H1 (cell line): ENCODE results near the gene CLEC1A. TPM values are rescaled to one million over a fixed set of nuclear protein-coding genes. Genes with fewer than 3 reads are reported as not detected.

Source experiments
- CTCF ChIA-PET: fragments of 300-600 bp; sonication (Branson Sonifier 250); formaldehyde crosslinking; loops from one replicate; lab custom pipeline; 2021; ENCODE audit not compliant: partially characterized antibody; lab: Charles Lee
- POLR2A ChIA-PET: fragments of 300-600 bp; sonication (Branson Sonifier 250); formaldehyde crosslinking; loops from one replicate; lab custom pipeline; 2021; ENCODE audit warnings: inconsistent platforms; ENCODE audit not compliant: partially characterized antibody; lab: Charles Lee
- DNase-seq, 2 experiments: peaks; one replicate each; pipeline versions ENCODE4 v3.0.0 to v3.0.0-alpha.2; 2010 to 2022; ENCODE audit warnings: low spot score in 2 of 2, low read depth in 1 of 2, mixed read lengths in 1 of 2
- FAIRE-seq: peaks from 2 replicates; lab custom pipeline; 2011; peaks lifted over from hg19 to GRCh38; lab: Jason Lieb, UNC
- H2AFZ ChIP-seq: 2 replicates; pipeline ENCODE4 v1.8.1; 2012; ENCODE audit warnings: low read length, inconsistent platforms
- H2AK5ac ChIP-seq: 2 replicates; pipeline ENCODE4 v1.6.1; 2013; ENCODE audit warnings: low read depth, low read length
- H2BK120ac ChIP-seq: replicated peaks from 2 replicates; pipeline ENCODE3; 2013; ENCODE audit warnings: low read depth, low read length, inconsistent platforms
- H2BK12ac ChIP-seq: 2 replicates; pipeline ENCODE4 v1.6.1; 2013; ENCODE audit warnings: low read depth, low read length
- H2BK15ac ChIP-seq: 2 replicates; pipeline ENCODE4 v1.6.1; 2013; ENCODE audit warnings: low read length
- H2BK20ac ChIP-seq: 2 replicates; pipeline ENCODE4 v1.6.1; 2013; ENCODE audit warnings: low read length
- H2BK5ac ChIP-seq: 2 replicates; pipeline ENCODE4 v1.6.1; 2013; ENCODE audit warnings: low read depth, low read length
- H3K14ac ChIP-seq: 2 replicates; pipeline ENCODE4 v1.6.1; 2013; ENCODE audit warnings: inconsistent platforms; ENCODE audit not compliant: insufficient read length
- H3K18ac ChIP-seq: 2 replicates; pipeline ENCODE4 v1.6.1; 2013; ENCODE audit warnings: low read length; ENCODE audit errors: extremely low read depth
- H3K23ac ChIP-seq: 2 replicates; pipeline ENCODE4 v1.6.1; 2013; ENCODE audit warnings: inconsistent platforms; ENCODE audit not compliant: insufficient read length
- H3K23me2 ChIP-seq: 2 replicates; pipeline ENCODE4 v1.6.1; 2013; ENCODE audit warnings: low read depth, low read length
- H3K27ac ChIP-seq: 2 replicates; pipeline ENCODE4 v1.6.1; 2011; ENCODE audit warnings: low read depth, low read length, inconsistent platforms
- H3K27me3 ChIP-seq, 4 experiments: replicated peaks in 1 of 4; 1 replicate in 1 of 4; 2 replicates in 3 of 4; pipeline versions ENCODE4 v1.6.1 to v1.8.1; 2011 to 2013; ENCODE audit warnings: low read length in 3 of 4, mild to moderate bottlenecking in 3 of 4, inconsistent platforms in 2 of 4, mixed read lengths in 2 of 4, moderate library complexity in 1 of 4; ENCODE audit not compliant: control insufficient read depth in 3 of 4, insufficient read depth in 3 of 4; ENCODE audit errors: extremely low read depth in 1 of 4
- H3K36me3 ChIP-seq, 4 experiments: 2 replicates each; pipeline versions ENCODE4 v1.6.1 to v1.8.1; 2011 to 2013; ENCODE audit warnings: mild to moderate bottlenecking in 4 of 4, low read length in 3 of 4, moderate library complexity in 2 of 4, control low read depth in 1 of 4, inconsistent platforms in 1 of 4; ENCODE audit not compliant: insufficient read depth in 4 of 4, control insufficient read depth in 2 of 4
- H3K4ac ChIP-seq: replicated peaks from 2 replicates; pipeline ENCODE3; 2013; ENCODE audit warnings: low read length, low read depth, mixed read lengths, inconsistent platforms; ENCODE audit not compliant: insufficient read length
- H3K4me1 ChIP-seq, 4 experiments: replicated peaks in 1 of 4; 1 replicate in 1 of 4; 2 replicates in 3 of 4; pipeline versions ENCODE4 v1.6.1 to v1.8.1; 2011 to 2013; ENCODE audit warnings: low read length in 3 of 4, inconsistent platforms in 2 of 4, mixed read lengths in 1 of 4; ENCODE audit not compliant: insufficient read depth in 4 of 4, control insufficient read depth in 3 of 4
- H3K4me2 ChIP-seq, 2 experiments: 2 replicates each; pipeline versions ENCODE4 v1.6.1 to v1.8.1; 2011 to 2013; ENCODE audit warnings: low read depth in 2 of 2, low read length in 2 of 2, control low read depth in 1 of 2, inconsistent platforms in 1 of 2, mild to moderate bottlenecking in 1 of 2; ENCODE audit not compliant: insufficient read depth in 1 of 2
- H3K4me3 ChIP-seq, 4 experiments: fragments of 200-600, 300-600 bp in 1 of 4; sonication (generic), shearing (Covaris generic), sonication (Bioruptor Twin) in 1 of 4; 2 replicates each; pipeline versions ENCODE4 v1.5.1 to v1.8.1; 2011 to 2016; ENCODE audit warnings: low read length in 4 of 4, low read depth in 3 of 4, control low read depth in 2 of 4, inconsistent platforms in 2 of 4, mild to moderate bottlenecking in 2 of 4, mixed read lengths in 1 of 4, moderate library complexity in 1 of 4; ENCODE audit not compliant: insufficient read depth in 2 of 4; ENCODE audit errors: extremely low read depth in 1 of 4
- H3K56ac ChIP-seq: replicated peaks from 2 replicates; pipeline ENCODE3; 2013; ENCODE audit warnings: low read depth, mild to moderate bottlenecking, mixed read lengths, low read length, inconsistent platforms; ENCODE audit not compliant: insufficient read length
- H3K79me1 ChIP-seq: 2 replicates; pipeline ENCODE4 v1.6.1; 2013; ENCODE audit warnings: low read depth, low read length, control low read depth
- H3K79me2 ChIP-seq, 2 experiments: 2 replicates each; pipeline versions ENCODE4 v1.6.1 to v1.8.1; 2012 to 2013; ENCODE audit warnings: low read length in 2 of 2, mild to moderate bottlenecking in 2 of 2, inconsistent platforms in 1 of 2; ENCODE audit not compliant: insufficient read depth in 2 of 2, control insufficient read depth in 1 of 2
- H3K9ac ChIP-seq, 4 experiments: replicated peaks in 1 of 4; 1 replicate in 1 of 4; 2 replicates in 3 of 4; pipeline versions ENCODE4 v1.6.1 to v1.8.1; 2011 to 2013; ENCODE audit warnings: low read depth in 3 of 4, low read length in 3 of 4, control low read depth in 2 of 4, mild to moderate bottlenecking in 2 of 4, moderate library complexity in 2 of 4, inconsistent platforms in 1 of 4; ENCODE audit errors: extremely low read depth in 1 of 4
- H3K9me3 ChIP-seq, 2 experiments: 2 replicates each; pipeline versions ENCODE4 v1.6.1 to v1.8.1; 2012 to 2013; ENCODE audit warnings: mild to moderate bottlenecking in 2 of 2, moderate library complexity in 2 of 2, control low read depth in 1 of 2, inconsistent platforms in 1 of 2, low read depth in 1 of 2, low read length in 1 of 2, mixed read lengths in 1 of 2; ENCODE audit not compliant: insufficient read depth in 2 of 2
- H4K20me1 ChIP-seq, 2 experiments: replicated peaks in 1 of 2; 2 replicates each; pipeline versions ENCODE3 to v1.8.1; 2011 to 2013; ENCODE audit warnings: inconsistent platforms in 2 of 2, low read length in 2 of 2, mild to moderate bottlenecking in 1 of 2; ENCODE audit not compliant: insufficient read depth in 2 of 2, control insufficient read depth in 1 of 2
- H4K5ac ChIP-seq: 2 replicates; pipeline ENCODE4 v1.6.1; 2013; ENCODE audit warnings: low read length, low read depth, mixed read lengths, inconsistent platforms; ENCODE audit not compliant: insufficient read length
- H4K8ac ChIP-seq: 2 replicates; pipeline ENCODE4 v1.8.0; 2013; ENCODE audit warnings: mild to moderate bottlenecking, moderate library complexity, low read length, inconsistent platforms; ENCODE audit not compliant: insufficient read depth; ENCODE audit errors: extremely low read depth
- H4K91ac ChIP-seq: replicated peaks from 2 replicates; pipeline ENCODE3; 2013; ENCODE audit warnings: low read length, mixed read lengths, inconsistent platforms; ENCODE audit not compliant: insufficient read length
- CEBPB ChIP-seq: IDR thresholded peaks from 2 replicates; pipeline ENCODE4 v1.6.1; 2012; ENCODE audit warnings: low read depth, low read length
- CHD2 ChIP-seq: IDR thresholded peaks from 2 replicates; pipeline ENCODE4 v1.6.1; 2012; ENCODE audit warnings: low read length, improper control_type of control experiment
- CREB1 ChIP-seq: IDR thresholded peaks from 2 replicates; pipeline ENCODE4 v1.6.1; 2012; ENCODE audit warnings: inconsistent platforms
- GABPA ChIP-seq: IDR thresholded peaks from 2 replicates; pipeline ENCODE4 v1.6.1; 2011; ENCODE audit warnings: mild to moderate bottlenecking, low read length, moderate library complexity, borderline replicate concordance; ENCODE audit not compliant: insufficient read depth
- GTF2F1 ChIP-seq: IDR thresholded peaks from 2 replicates; pipeline ENCODE4 v1.6.1; 2012; ENCODE audit warnings: low read depth, low read length, improper control_type of control experiment, borderline replicate concordance
- KDM1A ChIP-seq: fragments of 200-600, 300-600 bp; sonication (generic); IDR thresholded peaks from 2 replicates; pipeline ENCODE4 v1.7.1; 2016; ENCODE audit warnings: mild to moderate bottlenecking, low read length, borderline replicate concordance
- KDM5A ChIP-seq: fragments of 200-600 bp; IDR thresholded peaks from 2 replicates; pipeline ENCODE4 v1.7.1; 2012; ENCODE audit warnings: mild to moderate bottlenecking, low read length, inconsistent platforms, mixed read lengths
- POLR2A ChIP-seq, 2 experiments: IDR thresholded peaks; 1 replicate in 1 of 2; 2 replicates in 1 of 2; pipeline ENCODE4 v1.6.1; 2011; ENCODE audit warnings: low read depth in 2 of 2, low read length in 2 of 2, mild to moderate bottlenecking in 2 of 2; ENCODE audit errors: control extremely low read depth in 1 of 2
- RAD21 ChIP-seq, 2 experiments: IDR thresholded peaks in 1 of 2; conservative IDR thresholded peaks in 1 of 2; 2 replicates each; pipeline ENCODE4 v1.6.1; 2011; ENCODE audit warnings: low read depth in 2 of 2, low read length in 2 of 2, improper control_type of control experiment in 1 of 2, inconsistent platforms in 1 of 2, mild to moderate bottlenecking in 1 of 2, moderate library complexity in 1 of 2
- RNF2 ChIP-seq: fragments of 200-900, 300-1000 bp; sonication (generic); IDR thresholded peaks from 2 replicates; pipeline ENCODE4 v1.7.1; 2016; ENCODE audit warnings: borderline replicate concordance, low read depth, mild to moderate bottlenecking, antibody characterized with exemption, low read length; ENCODE audit not compliant: poor library complexity, severe bottlenecking; ENCODE audit errors: missing control alignments
- SAP30 ChIP-seq: fragments of 300-600 bp; sonication (generic); IDR thresholded peaks from 2 replicates; pipeline ENCODE4 v1.7.1; 2012; ENCODE audit warnings: low read length, moderate library complexity, mild to moderate bottlenecking, inconsistent platforms; ENCODE audit not compliant: insufficient read depth, insufficient replicate concordance
- SIX5 ChIP-seq: IDR thresholded peaks from 2 replicates; pipeline ENCODE4 v1.6.1; 2011; ENCODE audit warnings: mild to moderate bottlenecking, low read depth, low read length
- TAF7 ChIP-seq: optimal IDR thresholded peaks from 2 replicates; pipeline ENCODE3; 2011; ENCODE audit warnings: low read depth, mild to moderate bottlenecking, inconsistent platforms, low read length, moderate library complexity, borderline replicate concordance
- whole genome bisulfite sequencing, 2 experiments: shearing (Covaris generic) in 1 of 2; methylation state at CpG; one replicate each; pipeline versions ENCODE4 v1.1.6 to v1.1.7; 2013 to 2015; ENCODE audit warnings: low lambda C conversion rate in 2 of 2, mixed read lengths in 2 of 2, inconsistent platforms in 1 of 2, low coverage in 1 of 2, missing lambda C conversion rate in 1 of 2; ENCODE audit not compliant: insufficient replicate concordance in 2 of 2, insufficient coverage in 1 of 2, insufficient read length in 1 of 2; ENCODE audit errors: extremely low coverage in 1 of 2, missing lambda C conversion rate in 1 of 2; 5-methylcytosine and 5-hydroxymethylcytosine counted together
- polyA plus RNA-seq, 7 experiments: library from polyadenylated mRNA; depleted of rRNA in 3 of 7; stranded (reverse) in 5 of 7; unstranded in 2 of 7; fragments of >200 nt in 5 of 7; fragments of 200-250 nt in 2 of 7; gene quantifications; 1 replicate in 5 of 7; 2 replicates in 1 of 7; 4 replicates in 1 of 7; pipeline versions ENCODE4 v1.2.1 to v1.2.3, GENCODE V29; 2011 to 2013; ENCODE audit warnings: missing spikeins in 2 of 7, mixed read lengths in 2 of 7
- total RNA-seq: library from RNA; stranded (reverse); fragmentation: NEBNext Ultra II Directional; extraction: Animal tissue kit (Norgen Biotek cat#: 25700); gene quantifications from 2 replicates; pipeline ENCODE4 v1.2.1, GENCODE V29; 2021

CLEC1A gene
- total and polyA plus RNA-seq, 2 of the 8 experiments (the other 6 are each of a cell fraction or from before 2014, with no cell fraction given): 0.20 TPM; not detected in 1

DNA sequence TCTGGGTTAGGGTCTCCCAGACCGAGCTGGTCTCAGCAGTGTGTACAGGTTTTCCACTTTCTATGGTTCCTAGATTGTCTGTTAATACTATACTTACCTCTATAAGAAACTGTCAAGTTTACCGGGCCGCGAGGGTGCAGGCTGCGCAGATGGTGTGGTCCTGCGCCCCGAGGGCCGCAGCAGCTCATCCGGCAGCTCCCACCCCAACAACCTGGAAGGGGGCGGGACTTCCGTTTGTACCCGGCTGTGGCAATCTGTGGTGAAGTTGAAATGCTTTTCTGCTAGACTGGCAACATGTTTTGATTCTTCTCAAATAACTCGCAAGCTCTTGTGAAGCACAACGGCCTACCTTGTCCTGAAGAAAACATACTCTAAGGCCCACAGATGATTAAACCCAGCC, 68.3 kb downstream of the CLEC1A start, which contains the start of gene CLEC9A:
TSS of gene CLEC9A (plus strand) at position 237 of the 400 bp plus-strand sequence. CDS start 22,006 bp downstream, outside the sequence.
- H3K4me3 ChIP-seq: no peak within 1 kb of the TSS
- H4K5ac ChIP-seq: no peak within 1 kb of the TSS
- H3K18ac ChIP-seq: no peak within 1 kb of the TSS
- no peak within 1 kb of the TSS for H3K23ac ChIP-seq
- no peak within 1 kb of the TSS for H2BK5ac ChIP-seq
- H2BK15ac ChIP-seq: no peak within 1 kb of the TSS
- 0 out of 2 replicates have a peak within 1 kb of the TSS, but pooled peaks have one; percentile 28 for H3K27ac ChIP-seq
- H2BK20ac ChIP-seq: no peak within 1 kb of the TSS
- no peaks in the 10 kb centered on the region; a peak in 1 of 8 replicates for H3K36me3 ChIP-seq
- peak within 1 kb of the TSS; percentile 29; the same call in 1 of the 2 replicates for H4K8ac ChIP-seq
- no peaks in the 10 kb centered on the region for H3K79me1 ChIP-seq
- H3K27me3 ChIP-seq: no peaks in the 10 kb centered on the region
- no peaks in the 10 kb centered on the region for H3K79me2 ChIP-seq
- H2BK120ac ChIP-seq: no peak within 1 kb of the TSS
- H2BK12ac ChIP-seq: peak within 1 kb of the TSS; percentile 68; the same call in 1 of the 2 replicates
- WGBS, 2 experiments: 99% methylated on average over 14 of the region's 14 CpGs; no CpG with 5 or more reads in 1 of the 2 experiments
- H2AFZ ChIP-seq: no peak within 1 kb of the TSS
- ChIA-PET POLR2A (no interaction called here), CTCF (interaction anchor here (1.2 to 2.5 kb wide), 3 partner anchors 20 to 109 kb away, joined by 3 to 19 read pairs (median 4); no protein-coding TSS in a partner anchor)
- H3K4ac ChIP-seq: no peak within 1 kb of the TSS
- no peaks in the 10 kb centered on the region for H4K20me1 ChIP-seq
- no peak within 1 kb of the TSS for H3K4me2 ChIP-seq
- DNase-seq (no peak), FAIRE-seq (no peak)
- H3K56ac ChIP-seq: no peak within 1 kb of the TSS
- peaks cover 0 to 7% (median 0%) of the 10 kb centered on the region in 4 experiments; a peak in 1 of 7 replicates for H3K4me1 ChIP-seq
- peaks cover 0 to 8% of the 10 kb centered on the region in 2 experiments; a peak in 2 of 4 replicates for H3K9me3 ChIP-seq
- no peaks in the 10 kb centered on the region; the same call in 1 of the 2 replicates for H3K23me2 ChIP-seq
- H3K14ac ChIP-seq: no peak within 1 kb of the TSS
- H3K9ac ChIP-seq: no peak within 1 kb of the TSS
- H4K91ac ChIP-seq: no peak within 1 kb of the TSS
- H2AK5ac ChIP-seq: no peak within 1 kb of the TSS
- TF ChIP-seq SIX5 (no peak), KDM5A (no peak), TAF7 (no peak), CEBPB (no peak), RAD21 (IDR thresholded peaks at IDR 0.05 in 1 of 2, conservative IDR thresholded peaks at IDR 0.05 in 1 of 2; ENCODE audit: low read depth in 2 of 2, low read length in 2 of 2) (no peak), RNF2 (no peak), SAP30 (no peak), GABPA (no peak), KDM1A (no peak), POLR2A (IDR thresholded peaks at IDR 0.05; ENCODE audit: control extremely low read depth in 1 of 2, low read depth in 2 of 2, low read length in 2 of 2) (no peak), CHD2 (no peak), GTF2F1 (no peak), CREB1 (no peak)
